Smooth muscle cell of the umbilical artery (primary cell): ENCODE data around the gene CCNB1IP1. TPM values are rescaled to one million over a fixed set of nuclear protein-coding genes. Genes with fewer than 3 reads are reported as not detected.

Experiments
- total RNA-seq: library from RNA; depleted of rRNA; stranded (reverse); fragments of >200 nt; gene quantifications from 2 replicates; pipeline ENCODE4 v1.2.3, GENCODE V29; 2014

The CCNB1IP1 gene
- total RNA-seq, result 42.1 and 53.4 TPM in 2 replicates

GRCh38 chr14:20332788-20333493 lies at the start of gene CCNB1IP1:
CCNB1IP1 (minus strand) TSS chr14:20333279; CDS start chr14:20316523, 16,756 bp downstream.

GRCh38 chr14:20343092-20343861 lies 10.2 kb upstream of the CCNB1IP1 start, which contains the start of gene PARP2:
PARP2 (plus strand) TSS chr14:20343635; CDS start chr14:20343642, 7 bp downstream.

GRCh38 chr14:20305265-20306078 lies 27.6 kb downstream of the CCNB1IP1 start, which contains the start of gene TTC5:
TTC5 (minus strand) TSS chr14:20305951; CDS start chr14:20305937, 14 bp downstream.

Other genes with a start within 250 kb of the CCNB1IP1 start
- not detected in 2 replicates for gene OR4K17, start 222.5 kb downstream of the CCNB1IP1 start, total RNA-seq
- gene OR4N5, start 194.5 kb downstream of the CCNB1IP1 start, total RNA-seq, result not detected in 2 replicates
- gene OR11G2, start 142.4 kb downstream of the CCNB1IP1 start, total RNA-seq, result not detected in 2 replicates
- not detected in 2 replicates for gene OR11H6, start 109.6 kb downstream of the CCNB1IP1 start, total RNA-seq
- gene OR11H7, start 104.3 kb downstream of the CCNB1IP1 start, total RNA-seq, result not detected in 2 replicates
- not detected in 2 replicates for gene OR11H4, start 94.0 kb downstream of the CCNB1IP1 start, total RNA-seq
- gene TTC5, start 27.3 kb downstream of the CCNB1IP1 start, total RNA-seq, result 32.5 and 34.7 TPM in 2 replicates
- 7.4 and 11.0 TPM in 2 replicates for gene PARP2, start 10.4 kb upstream of the CCNB1IP1 start, total RNA-seq
- gene TEP1, start 80.2 kb upstream of the CCNB1IP1 start, total RNA-seq, result 17.8 and 32.6 TPM in 2 replicates
- gene KLHL33, start 102.9 kb upstream of the CCNB1IP1 start, total RNA-seq, result under 0.01 and 0.05 TPM in 2 replicates
- gene OSGEP, start 121.5 kb upstream of the CCNB1IP1 start, total RNA-seq, result 20.3 and 31.2 TPM in 2 replicates
- gene APEX1, start 121.9 kb upstream of the CCNB1IP1 start, total RNA-seq, result 28.8 and 50.2 TPM in 2 replicates
- 17.3 and 20.2 TPM in 2 replicates for gene PIP4P1, start 128.2 kb upstream of the CCNB1IP1 start, total RNA-seq
- gene PNP, start 136.1 kb upstream of the CCNB1IP1 start, total RNA-seq, result 19.3 and 53.7 TPM in 2 replicates
- gene RNASE10, start 172.3 kb upstream of the CCNB1IP1 start, total RNA-seq, result not detected in 2 replicates
- not detected in 2 replicates for gene RNASE9, start 227.8 kb upstream of the CCNB1IP1 start, total RNA-seq